GM12878 (cell line): ENCODE measurements around the gene STMP1. TPM values are rescaled to one million over a fixed set of nuclear protein-coding genes. Genes with fewer than 3 reads are reported as not detected.

ENCODE experiments used
- ATAC-seq: fragments of 200-7000 bp; cut with Tn5 transposase; 3 replicates; pipeline ENCODE4 v1.9.1; 2020; ENCODE audit warnings: mild to moderate bottlenecking, moderate library complexity
- BruUV-seq: library from RNA; stranded (reverse); fragments of 400-500 nt; replicated peaks from 2 replicates; lab custom pipeline; 2021; lab: Mats Ljungman, UMichigan
- CTCF ChIA-PET: fragments of 300-600 bp; sonication (Branson Sonifier 250); formaldehyde crosslinking; extraction: SDS; loops from one replicate; lab custom pipeline; 2021; ENCODE audit warnings: inconsistent platforms; lab: Yijun Ruan, JAX
- POLR2A ChIA-PET: fragments of 350-600 bp; formaldehyde crosslinking; extraction: SDS; loops from one replicate; lab custom pipeline; 2021; ENCODE audit warnings: inconsistent platforms; lab: Charles Lee
- RAD21 ChIA-PET: fragments of 300-600 bp; sonication (Branson Sonifier 250); formaldehyde crosslinking; loops from one replicate; lab custom pipeline; 2023; ENCODE audit warnings: antibody characterized with exemption; ENCODE audit not compliant: unreplicated experiment; lab: Charles Lee
- SMC1A ChIA-PET: fragments of 300-600 bp; sonication (Branson Sonifier 250); formaldehyde crosslinking; loops from one replicate; lab custom pipeline; 2023; ENCODE audit not compliant: unreplicated experiment, uncharacterized antibody; lab: Charles Lee
- DNase-seq: peaks from one replicate; pipeline ENCODE4 v3.0.0-alpha.2; 2011; ENCODE audit warnings: low read depth, low spot score
- FAIRE-seq: peaks from 3 replicates; lab custom pipeline; 2011; peaks lifted over from hg19 to GRCh38; lab: Jason Lieb, UNC
- H2AFZ ChIP-seq: 2 replicates; pipeline ENCODE4 v1.6.0; 2011; ENCODE audit warnings: low read depth, low read length, control low read depth; ENCODE audit not compliant: control insufficient read depth
- H3K27ac ChIP-seq: 2 replicates; pipeline ENCODE4 v1.5.1; 2011; ENCODE audit warnings: control low read depth; ENCODE audit not compliant: control insufficient read depth, insufficient read depth
- H3K27me3 ChIP-seq, 2 experiments: replicated peaks in 1 of 2; 2 replicates each; pipeline versions ENCODE4 v1.6.0 to v1.6.1; 2011; ENCODE audit warnings: low read length in 1 of 2; ENCODE audit not compliant: control insufficient read depth in 2 of 2, insufficient read depth in 2 of 2
- H3K36me3 ChIP-seq, 2 experiments: 2 replicates each; pipeline ENCODE4 v1.5.1; 2011; ENCODE audit warnings: low read length in 1 of 2; ENCODE audit not compliant: control insufficient read depth in 2 of 2, insufficient read depth in 2 of 2
- H3K4me1 ChIP-seq: 2 replicates; pipeline ENCODE4 v1.6.1; 2011; ENCODE audit warnings: mild to moderate bottlenecking, low read length, moderate library complexity, mixed read lengths; ENCODE audit not compliant: control insufficient read depth, insufficient read depth
- H3K4me2 ChIP-seq: 2 replicates; pipeline ENCODE4 v1.6.0; 2011; ENCODE audit warnings: control low read depth; ENCODE audit not compliant: control insufficient read depth, insufficient read depth
- H3K4me3 ChIP-seq: fragments of 200-600 bp; sonication (generic); 2 replicates; pipeline ENCODE4 v1.5.1; 2016
- H3K79me2 ChIP-seq: 2 replicates; pipeline ENCODE4 v1.6.0; 2011; ENCODE audit warnings: low read length; ENCODE audit not compliant: control insufficient read depth, insufficient read depth
- H3K9ac ChIP-seq: 2 replicates; pipeline ENCODE4 v1.8.0; 2011; ENCODE audit warnings: low read length, control low read depth, mixed read lengths; ENCODE audit not compliant: control insufficient read depth, insufficient read depth
- H3K9me3 ChIP-seq: replicated peaks from 3 replicates; pipeline ENCODE4 v1.5.1; 2011; ENCODE audit warnings: mild to moderate bottlenecking, low read length; ENCODE audit not compliant: control insufficient read depth, insufficient read depth
- H4K20me1 ChIP-seq: 2 replicates; pipeline ENCODE4 v1.6.0; 2011; ENCODE audit not compliant: control insufficient read depth, insufficient read depth
- CEBPB ChIP-seq, 2 experiments: fragments of 150-350 bp in 1 of 2; IDR thresholded peaks; 2 replicates each; pipeline ENCODE4 v1.6.1; 2012 to 2014; ENCODE audit warnings: low read depth in 2 of 2, low read length in 2 of 2, borderline replicate concordance in 1 of 2, inconsistent platforms in 1 of 2
- CHD1 ChIP-seq: IDR thresholded peaks from 2 replicates; pipeline ENCODE4 v1.6.1; 2012; ENCODE audit warnings: low read depth, low read length, improper control_type of control experiment
- CTCF ChIP-seq, 3 experiments: IDR thresholded peaks in 2 of 3; conservative IDR thresholded peaks in 1 of 3; 2 replicates each; pipeline ENCODE4 v1.5.1; 2011; ENCODE audit warnings: low read depth in 3 of 3, low read length in 3 of 3, mild to moderate bottlenecking in 3 of 3, control low read depth in 2 of 3, moderate library complexity in 2 of 3, inconsistent platforms in 1 of 3, mixed read lengths in 1 of 3; ENCODE audit not compliant: control insufficient read depth in 2 of 3, insufficient read depth in 1 of 3; ENCODE audit errors: extremely low read depth in 1 of 3
- EGR1 ChIP-seq, 2 experiments: IDR thresholded peaks; 1 replicate in 1 of 2; 2 replicates in 1 of 2; pipeline ENCODE4 v1.6.1; 2011 to 2012; ENCODE audit warnings: low read depth in 2 of 2, low read length in 2 of 2, borderline replicate concordance in 1 of 2, mild to moderate bottlenecking in 1 of 2, moderate library complexity in 1 of 2
- IKZF1 ChIP-seq: fragments of 450-650 bp; conservative IDR thresholded peaks from 2 replicates; pipeline ENCODE4 v1.6.1; 2017; ENCODE audit warnings: antibody characterized with exemption, mild to moderate bottlenecking
- NR2F1 ChIP-seq: fragments of 450-650 bp; conservative IDR thresholded peaks from 2 replicates; pipeline ENCODE4 v1.6.1; 2017; ENCODE audit warnings: mild to moderate bottlenecking
- PML ChIP-seq: IDR thresholded peaks from 2 replicates; pipeline ENCODE4 v1.6.1; 2012; ENCODE audit warnings: low read length, inconsistent platforms
- SUPT20H ChIP-seq: IDR thresholded peaks from 2 replicates; pipeline ENCODE4 v1.6.1; 2011; ENCODE audit warnings: low read depth, mild to moderate bottlenecking, low read length, moderate library complexity, borderline replicate concordance; ENCODE audit not compliant: control insufficient read depth
- SUZ12 ChIP-seq: fragments of 200-600 bp; sonication (generic); IDR thresholded peaks from one replicate; pipeline ENCODE4 v1.6.1; 2018; ENCODE audit warnings: antibody characterized with exemption, mild to moderate bottlenecking; ENCODE audit not compliant: unreplicated experiment
- ZBED1 ChIP-seq: IDR thresholded peaks from 2 replicates; pipeline ENCODE4 v1.6.1; 2016; ENCODE audit warnings: borderline replicate concordance
- WGBS: methylation state at CpG from one replicate; pipeline ENCODE4 v1.1.6; 2016; ENCODE audit warnings: low lambda C conversion rate; ENCODE audit not compliant: insufficient replicate concordance, insufficient coverage; ENCODE audit errors: missing lambda C conversion rate; 5-methylcytosine and 5-hydroxymethylcytosine counted together
- in situ Hi-C: fragments of 300-500 bp; cut with MboI; formaldehyde crosslinking; loops from 9 replicates; pipeline ENCODE4 v1.14.3; 2018; ENCODE audit warnings: mixed read lengths
- intact Hi-C: fragments of 100-400 bp; cut with micrococcal nuclease; formaldehyde crosslinking; loops from one replicate; pipeline ENCODE4 v1.14.2; 2022; ENCODE audit not compliant: unreplicated experiment
- polyA plus RNA-seq, 11 experiments: library from polyadenylated mRNA; depleted of rRNA in 4 of 11; unstranded in 6 of 11; stranded (reverse) in 5 of 11; fragments of >200 nt; fragmentation: Nextera tagmentation in 4 of 11; fragmentation: Illumina TruSeq in 1 of 11; extraction: Ambion mirVana in 4 of 11; extraction: Trizol in 1 of 11; gene quantifications; 1 replicate in 1 of 11; 2 replicates in 10 of 11; pipeline versions ENCODE4 v1.2.1 to v1.2.3, GENCODE V29; 2011 to 2016; ENCODE audit warnings: inconsistent platforms in 2 of 11, missing spikeins in 2 of 11, low read depth in 1 of 11
- total RNA-seq, 4 experiments: library from RNA; depleted of rRNA in 3 of 4; stranded (reverse); fragments of >200 nt in 3 of 4; fragmentation: Illumina TruSeq in 1 of 4; extraction: Trizol in 1 of 4; gene quantifications; 2 replicates each; pipeline versions ENCODE4 v1.2.1 to v1.2.3, GENCODE V29; 2013 to 2021

The STMP1 gene
- total and polyA plus RNA-seq, 10 of the 15 experiments (the other 5 are each of a cell fraction or from before 2014, with no cell fraction given): 8.0 to 79.9 (median 24.7) TPM

GRCh38 chr7:135709508-135709907, 47.2 kb downstream of the STMP1 start:
- no TSS peak for BruUV-seq
- DNase-seq (no peak), ATAC-seq (no peak), FAIRE-seq (no peak)
- SMC1A ChIA-PET: no interaction called here
- no peak overlapping the region for H3K4me2 ChIP-seq
- no peaks in the 10 kb centered on the region for H3K4me1 ChIP-seq
- no peaks in the 10 kb centered on the region for H3K79me2 ChIP-seq
- H3K27ac ChIP-seq: no peak overlapping the region
- no peak overlapping the region for H2AFZ ChIP-seq
- intact Hi-C loops (no loop called here), in situ Hi-C loops (no loop called here)
- CTCF ChIA-PET: interaction anchor here (1.6 to 4.4 kb wide), 2 partner anchors 37 to 428 kb away, joined by 4 to 56 read pairs; no protein-coding TSS in a partner anchor
- H3K9ac ChIP-seq: no peak overlapping the region
- no peak overlapping the region for H3K4me3 ChIP-seq
- no peaks in the 10 kb centered on the region for H3K27me3 ChIP-seq
- RAD21 ChIA-PET: no interaction called here
- POLR2A ChIA-PET: no interaction called here
- TF ChIP-seq CTCF (IDR thresholded peaks at IDR 0.05 in 2 of 3, conservative IDR thresholded peaks at IDR 0.05 in 1 of 3; ENCODE audit: control insufficient read depth in 2 of 3, extremely low read depth in 1 of 3, insufficient read depth in 1 of 3, low read depth in 3 of 3, low read length in 3 of 3): no peak
- no peak for TF ChIP-seq CEBPB (IDR thresholded peaks at IDR 0.05; ENCODE audit: borderline replicate concordance in 1 of 2, low read depth in 2 of 2, low read length in 2 of 2)
- TF ChIP-seq CHD1: no peak
- TF ChIP-seq ZBED1: no peak
- TF ChIP-seq IKZF1: no peak
- no peak for TF ChIP-seq EGR1 (IDR thresholded peaks at IDR 0.05; ENCODE audit: borderline replicate concordance in 1 of 2, low read depth in 2 of 2, low read length in 2 of 2)
- no peak for TF ChIP-seq PML
- no peak for TF ChIP-seq NR2F1
- no peak for TF ChIP-seq SUPT20H
- TF ChIP-seq SUZ12: no peak
- no peaks in the 10 kb centered on the region for H3K36me3 ChIP-seq
- H3K9me3 ChIP-seq: no peaks in the 10 kb centered on the region
- no peaks in the 10 kb centered on the region for H4K20me1 ChIP-seq
- WGBS: 73% methylated on average over 3 of the region's 3 CpGs
